Erythroblast (primary cell): Measurements from ENCODE around the gene ADIPOR2.
"Not testable (repeated sequence)": the region's sequence is repeated elsewhere in the genome, so short reads cannot be mapped to it uniquely, and the experiment has no call there.

ENCODE experiments used
- GATA1 ChIP-seq: IDR thresholded peaks from 2 replicates; pipeline ENCODE4 v1.6.1; 2011; ENCODE audit warnings: low read depth, mild to moderate bottlenecking, control low read depth, low read length, moderate library complexity
- POLR2A ChIP-seq: IDR thresholded peaks from 2 replicates; pipeline ENCODE4 v1.6.1; 2011; ENCODE audit warnings: mild to moderate bottlenecking, low read length

DNA sequence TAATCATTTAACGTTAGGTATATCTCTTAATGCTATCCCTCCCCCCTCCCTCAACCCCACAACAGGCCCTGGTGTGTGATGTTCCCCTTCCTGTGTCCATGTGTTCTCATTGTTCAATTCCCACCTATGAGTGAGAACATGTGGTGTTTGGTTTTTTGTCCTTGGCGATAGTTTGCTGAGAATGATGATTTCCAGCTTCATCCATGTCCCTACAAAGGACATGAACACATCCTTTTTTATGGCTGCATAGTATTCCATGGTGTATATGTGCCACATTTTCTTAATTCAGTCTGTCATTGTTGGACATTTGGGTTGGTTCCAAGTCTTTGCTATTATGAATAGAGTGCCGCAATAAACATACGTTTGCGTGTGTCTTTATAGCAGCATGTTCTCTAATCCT, 42.8 kb downstream of the ADIPOR2 start:
- TF ChIP-seq POLR2A, GATA1: not testable (repeated sequence)
